T-helper 2 cell treated with Interferon-gamma antibody and Interleukin-4, amounts not matched to agents 100 ng/mL and 5 ng/mL, for 36 hours (primary cell): ENCODE results near the gene SEMA4B. TPM values are rescaled to one million over a fixed set of nuclear protein-coding genes. Genes with fewer than 3 reads are reported as not detected.
"Not testable (repeated sequence)": the region's sequence is repeated elsewhere in the genome, so short reads cannot be mapped to it uniquely, and the experiment has no call there.

Source experiments
- intact Hi-C: fragments of 100-400 bp; cut with micrococcal nuclease; formaldehyde crosslinking; loops from one replicate; pipeline ENCODE4 v1.15.1; 2023
- total RNA-seq: library from RNA; stranded (reverse); gene quantifications from 2 replicates; pipeline ENCODE4 v1.2.3, GENCODE V29; 2022

The SEMA4B gene
- 19.0 and 20.3 TPM in 2 replicates for total RNA-seq

- intact Hi-C loops: loop anchor here (1.0 to 5.0 kb wide), 3 partner anchors 17 to 34 kb away; no protein-coding TSS in a partner anchor
Observed at GRCh38 chr15:90201130-90201943, at the start of gene SEMA4B. SEMA4B (plus strand) TSS chr15:90201330; CDS start chr15:90201579, 249 bp downstream.

GRCh38 chr15:90151989-90152645 lies 49.0 kb upstream of the SEMA4B start:
- intact Hi-C loops: no loop called here

- intact Hi-C loops: no loop called here
Observed at GRCh38 chr15:90153658-90154057, 47.5 kb upstream of the SEMA4B start.

GRCh38 chr15:90154246-90154645 lies 46.9 kb upstream of the SEMA4B start:
- intact Hi-C loops: no loop called here

- intact Hi-C loops: no loop called here
Observed at GRCh38 chr15:90154861-90155626, 46.1 kb upstream of the SEMA4B start.

GRCh38 chr15:90159213-90159612 lies 41.9 kb upstream of the SEMA4B start:
- intact Hi-C loops: no loop called here

GRCh38 chr15:90160781-90161727 lies 40.1 kb upstream of the SEMA4B start:
- intact Hi-C loops: no loop called here

- intact Hi-C loops: no loop called here
Observed at GRCh38 chr15:90161950-90162361, 39.2 kb upstream of the SEMA4B start.

- intact Hi-C loops: no loop called here
Observed at GRCh38 chr15:90162956-90163355, 38.2 kb upstream of the SEMA4B start.

- intact Hi-C loops: not testable (repeated sequence)
Observed at GRCh38 chr15:90164239-90164638, 36.9 kb upstream of the SEMA4B start.

- intact Hi-C loops: loop anchor here (5.0 kb wide), 1 partner anchor 37 kb away; the partner anchor contains the start of gene SEMA4B
Observed at GRCh38 chr15:90165157-90165556, 36.0 kb upstream of the SEMA4B start.

GRCh38 chr15:90165659-90166489 lies 35.3 kb upstream of the SEMA4B start:
- intact Hi-C loops: loop anchor here (5.0 kb wide), 1 partner anchor 36 kb away; the partner anchor contains the start of gene SEMA4B

GRCh38 chr15:90167121-90167520 lies 34.0 kb upstream of the SEMA4B start:
- intact Hi-C loops: loop anchor here (5.0 kb wide), 1 partner anchor 35 kb away; the partner anchor contains the start of gene SEMA4B

- intact Hi-C loops: no loop called here
Observed at GRCh38 chr15:90171623-90172022, 29.5 kb upstream of the SEMA4B start.

- intact Hi-C loops: no loop called here
Observed at GRCh38 chr15:90173372-90173771, 27.8 kb upstream of the SEMA4B start.

GRCh38 chr15:90174140-90174875 lies 26.8 kb upstream of the SEMA4B start:
- intact Hi-C loops: no loop called here

- intact Hi-C loops: no loop called here
Observed at GRCh38 chr15:90177012-90177411, 24.1 kb upstream of the SEMA4B start.

- intact Hi-C loops: no loop called here
Observed at GRCh38 chr15:90178468-90179435, 22.4 kb upstream of the SEMA4B start.
